HEK293 (cell line): ENCODE data around the gene NIPBL.

Source experiments
- CTCF ChIA-PET: fragments of 350-600 bp; formaldehyde crosslinking; extraction: SDS; loops from one replicate; lab custom pipeline; 2021; ENCODE audit warnings: antibody characterized with exemption; lab: Yijun Ruan, JAX
- POLR2A ChIA-PET: fragments of 300-600 bp; formaldehyde crosslinking; extraction: SDS; loops from one replicate; lab custom pipeline; 2020; ENCODE audit warnings: antibody characterized with exemption, inconsistent platforms; lab: Yijun Ruan, JAX
- H3K27ac ChIP-seq: fragments of 200-500 bp; sonication (Bioruptor generic); 2 replicates; pipeline ENCODE4 v1.5.1; 2014; ENCODE audit warnings: low read depth, low read length, control low read depth, inconsistent platforms; ENCODE audit errors: extremely low read depth
- H3K36me3 ChIP-seq, 2 experiments: fragments of 200-500 bp in 1 of 2; sonication (Bioruptor generic) in 1 of 2; 1 replicate in 1 of 2; 2 replicates in 1 of 2; pipeline ENCODE4 v1.5.1; 2014 to 2017; ENCODE audit warnings: inconsistent platforms in 2 of 2, low read length in 2 of 2; ENCODE audit not compliant: control insufficient read depth in 2 of 2, insufficient read depth in 1 of 2
- H3K4me1 ChIP-seq: fragments of 200-500 bp; sonication (Bioruptor generic); 2 replicates; pipeline ENCODE4 v1.5.1; 2014; ENCODE audit warnings: mild to moderate bottlenecking, low read length, inconsistent platforms; ENCODE audit not compliant: control insufficient read depth, insufficient read depth
- H3K4me3 ChIP-seq: 2 replicates; pipeline ENCODE4 v1.5.1; 2011; ENCODE audit warnings: low read depth, mild to moderate bottlenecking, control low read depth, low read length, moderate library complexity
- H3K9me3 ChIP-seq: fragments of 200-500 bp; sonication (Bioruptor generic); 2 replicates; pipeline ENCODE4 v1.5.1; 2014; ENCODE audit warnings: low read depth, low read length, inconsistent platforms; ENCODE audit not compliant: control insufficient read depth, insufficient read depth
- HIC1 ChIP-seq: fragments of 450-650 bp; formaldehyde crosslinking; IDR thresholded peaks from 2 replicates; pipeline ENCODE4 v1.5.1; 2016; ENCODE audit warnings: missing biosample characterization, missing genetic modification characterization
- IKZF3 ChIP-seq: fragments of 450-650 bp; IDR thresholded peaks from 2 replicates; pipeline ENCODE4 v1.5.0; 2018; ENCODE audit warnings: missing biosample characterization, mild to moderate bottlenecking, missing genetic modification characterization, moderate library complexity
- KLF9 ChIP-seq: fragments of 450-650 bp; formaldehyde crosslinking; IDR thresholded peaks from 2 replicates; pipeline ENCODE4 v1.5.1; 2016; ENCODE audit warnings: missing biosample characterization, missing genetic modification characterization, low read depth
- ZBTB1 ChIP-seq: fragments of 450-650 bp; formaldehyde crosslinking; IDR thresholded peaks from 2 replicates; pipeline ENCODE4 v1.5.1; 2016; ENCODE audit warnings: missing biosample characterization, missing genetic modification characterization
- ZBTB21 ChIP-seq: fragments of 450-650 bp; formaldehyde crosslinking; IDR thresholded peaks from 2 replicates; pipeline ENCODE4 v1.5.1; 2017; ENCODE audit warnings: missing biosample characterization, missing genetic modification characterization
- ZBTB7A ChIP-seq: fragments of 450-650 bp; formaldehyde crosslinking; IDR thresholded peaks from 2 replicates; pipeline ENCODE4 v1.5.1; 2016; ENCODE audit warnings: low read depth, missing biosample characterization, missing genetic modification characterization
- ZFHX2 ChIP-seq: fragments of 450-650 bp; formaldehyde crosslinking; conservative IDR thresholded peaks from 2 replicates; pipeline ENCODE4 v1.5.1; 2016; ENCODE audit warnings: missing biosample characterization, missing genetic modification characterization
- ZNF184 ChIP-seq: fragments of 450-650 bp; IDR thresholded peaks from 2 replicates; pipeline ENCODE4 v1.5.1; 2018; ENCODE audit warnings: missing biosample characterization, mild to moderate bottlenecking, missing genetic modification characterization
- ZNF223 ChIP-seq: fragments of 450-650 bp; formaldehyde crosslinking; IDR thresholded peaks from 2 replicates; pipeline ENCODE4 v1.5.1; 2016; ENCODE audit warnings: missing biosample characterization, missing genetic modification characterization
- ZNF274 ChIP-seq, 2 experiments: fragments of 200-500 bp in 1 of 2; fragments of 450-650 bp in 1 of 2; sonication (Bioruptor generic) in 1 of 2; formaldehyde crosslinking in 1 of 2; IDR thresholded peaks; 2 replicates each; pipeline versions ENCODE4 v1.5.1 to v1.6.1; 2014 to 2016; ENCODE audit warnings: borderline replicate concordance in 1 of 2, inconsistent platforms in 1 of 2, low read length in 1 of 2, missing biosample characterization in 1 of 2, missing genetic modification characterization in 1 of 2
- ZNF530 ChIP-seq: fragments of 450-650 bp; formaldehyde crosslinking; IDR thresholded peaks from 2 replicates; pipeline ENCODE4 v1.5.1; 2016; ENCODE audit warnings: low read depth, missing biosample characterization, missing genetic modification characterization
- ZNF555 ChIP-seq: fragments of 450-650 bp; formaldehyde crosslinking; conservative IDR thresholded peaks from 2 replicates; pipeline ENCODE4 v1.5.1; 2017; ENCODE audit warnings: missing biosample characterization, mild to moderate bottlenecking, missing genetic modification characterization, inconsistent platforms
- ZNF561 ChIP-seq: fragments of 450-650 bp; IDR thresholded peaks from 2 replicates; pipeline ENCODE4 v1.5.1; 2018; ENCODE audit warnings: missing biosample characterization, missing genetic modification characterization, borderline replicate concordance
- ZNF585B ChIP-seq: fragments of 450-650 bp; formaldehyde crosslinking; IDR thresholded peaks from 2 replicates; pipeline ENCODE4 v1.5.1; 2016; ENCODE audit warnings: missing biosample characterization, missing genetic modification characterization
- ZNF596 ChIP-seq: fragments of 450-650 bp; IDR thresholded peaks from 2 replicates; pipeline ENCODE4 v1.5.0; 2018; ENCODE audit warnings: missing biosample characterization, mild to moderate bottlenecking, missing genetic modification characterization, moderate library complexity
- ZNF600 ChIP-seq: fragments of 450-650 bp; formaldehyde crosslinking; IDR thresholded peaks from 2 replicates; pipeline ENCODE4 v1.5.1; 2016; ENCODE audit warnings: missing biosample characterization, missing genetic modification characterization
- ZNF639 ChIP-seq: fragments of 450-650 bp; formaldehyde crosslinking; IDR thresholded peaks from 2 replicates; pipeline ENCODE4 v1.5.1; 2016; ENCODE audit warnings: missing biosample characterization, missing genetic modification characterization
- ZNF701 ChIP-seq: fragments of 450-650 bp; formaldehyde crosslinking; IDR thresholded peaks from 2 replicates; pipeline ENCODE4 v1.5.1; 2016; ENCODE audit warnings: missing biosample characterization, missing genetic modification characterization
- ZSCAN30 ChIP-seq: fragments of 450-650 bp; IDR thresholded peaks from 2 replicates; pipeline ENCODE4 v1.5.1; 2018; ENCODE audit warnings: missing biosample characterization, mild to moderate bottlenecking, missing genetic modification characterization, moderate library complexity
- TF ChIP-seq, protein P1 (sequence below): fragments of 450-650 bp; formaldehyde crosslinking; IDR thresholded peaks from 2 replicates; pipeline ENCODE4 v1.5.1; 2017; ENCODE audit warnings: missing biosample characterization, missing genetic modification characterization
- TF ChIP-seq, protein P2 (sequence below): fragments of 450-650 bp; formaldehyde crosslinking; IDR thresholded peaks from 2 replicates; pipeline ENCODE4 v1.5.1; 2016; ENCODE audit warnings: missing biosample characterization, missing genetic modification characterization
- TF ChIP-seq, protein P3 (sequence below): fragments of 450-650 bp; formaldehyde crosslinking; IDR thresholded peaks from 2 replicates; pipeline ENCODE4 v1.5.1; 2016; ENCODE audit warnings: missing biosample characterization, missing genetic modification characterization, borderline replicate concordance

The NIPBL gene

DNA sequence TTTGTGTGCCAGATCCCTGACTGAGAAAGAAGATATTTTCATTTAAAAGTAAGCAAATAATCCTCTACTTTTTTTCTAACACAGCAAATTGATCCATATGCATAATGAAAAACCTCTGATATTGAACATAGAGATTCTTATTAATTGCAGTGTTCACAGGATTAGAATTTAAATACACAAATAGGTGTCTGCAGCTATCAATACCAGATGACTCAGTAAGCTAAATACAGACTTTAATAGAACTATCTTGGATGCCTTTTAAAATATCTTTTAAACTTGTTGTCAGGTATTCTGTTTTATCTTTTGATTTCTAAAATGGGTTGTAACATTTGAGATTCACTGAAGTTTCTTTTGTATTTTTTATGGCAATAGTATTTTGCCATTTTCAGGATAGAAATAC, 43.1 kb downstream of the NIPBL start:
- Histone ChIP-seq H3K9me3 (no peaks in the 10 kb centered on the region; the same call in 1 of the 2 replicates), H3K36me3 (no peaks in the 10 kb centered on the region), H3K4me3 (no peak overlapping the region), H3K4me1 (0 out of 2 replicates have a peak, but pooled peaks cover 3% of the 10 kb centered on the region), H3K27ac (no peak overlapping the region)
- POLR2A ChIA-PET = no interaction called here
- CTCF ChIA-PET = interaction anchor here (0.6 to 1.6 kb wide), 2 partner anchors 22 to 86 kb away, joined by 4 read pairs; no protein-coding TSS in a partner anchor
- TF ChIP-seq IKZF3 = no peak
- TF ChIP-seq ZNF223 (tag by site-specific recombination) = no peak
- no peak for TF ChIP-seq ZNF561 (tag by site-specific recombination)
- TF ChIP-seq ZNF596 = no peak
- no peak for TF ChIP-seq ZNF184 (tag by site-specific recombination)
- TF ChIP-seq ZBTB7A (tag by site-specific recombination) = no peak
- TF ChIP-seq ZNF530 (tag by site-specific recombination) = no peak
- no peak for TF ChIP-seq ZSCAN30 (tag by site-specific recombination)
- no peak for TF ChIP-seq ZNF585B (tag by site-specific recombination)
- TF ChIP-seq, protein P1, sequence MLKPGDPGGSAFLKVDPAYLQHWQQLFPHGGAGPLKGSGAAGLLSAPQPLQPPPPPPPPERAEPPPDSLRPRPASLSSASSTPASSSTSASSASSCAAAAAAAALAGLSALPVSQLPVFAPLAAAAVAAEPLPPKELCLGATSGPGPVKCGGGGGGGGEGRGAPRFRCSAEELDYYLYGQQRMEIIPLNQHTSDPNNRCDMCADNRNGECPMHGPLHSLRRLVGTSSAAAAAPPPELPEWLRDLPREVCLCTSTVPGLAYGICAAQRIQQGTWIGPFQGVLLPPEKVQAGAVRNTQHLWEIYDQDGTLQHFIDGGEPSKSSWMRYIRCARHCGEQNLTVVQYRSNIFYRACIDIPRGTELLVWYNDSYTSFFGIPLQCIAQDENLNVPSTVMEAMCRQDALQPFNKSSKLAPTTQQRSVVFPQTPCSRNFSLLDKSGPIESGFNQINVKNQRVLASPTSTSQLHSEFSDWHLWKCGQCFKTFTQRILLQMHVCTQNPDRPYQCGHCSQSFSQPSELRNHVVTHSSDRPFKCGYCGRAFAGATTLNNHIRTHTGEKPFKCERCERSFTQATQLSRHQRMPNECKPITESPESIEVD = no peak
- no peak for TF ChIP-seq ZBTB1 (tag by site-specific recombination)
- no peak for TF ChIP-seq ZFHX2 (tag by site-specific recombination)
- TF ChIP-seq ZNF639 = no peak
- no peak for TF ChIP-seq ZNF701 (tag by site-specific recombination)
- no peak for TF ChIP-seq KLF9 (tag by site-specific recombination)

DNA sequence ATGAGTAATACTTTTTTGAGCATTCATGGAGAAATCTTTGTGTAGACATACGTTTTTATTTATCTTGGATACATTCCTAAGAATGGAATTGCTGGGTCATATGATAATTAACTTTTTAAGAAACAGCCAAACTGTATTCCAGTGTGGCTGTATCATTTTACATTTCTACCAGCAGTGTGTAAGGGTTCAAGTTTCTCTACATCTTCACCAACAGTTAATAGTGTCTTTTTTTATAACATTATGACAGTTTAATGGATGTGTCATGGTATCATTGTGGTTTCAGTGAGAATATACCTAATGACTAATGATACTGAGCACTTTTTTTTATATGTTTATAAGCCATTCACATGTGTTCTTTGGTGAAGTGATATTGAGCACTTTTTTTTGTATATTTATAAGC, 52.4 kb downstream of the NIPBL start:
- no peak overlapping the region for H3K4me3 ChIP-seq
- no peak overlapping the region for H3K27ac ChIP-seq
- POLR2A ChIA-PET = interaction anchor here (1.0 kb wide), 1 partner anchor 50 kb away, joined by 4 read pairs; no protein-coding TSS in a partner anchor
- TF ChIP-seq ZNF555 (tag by site-specific recombination) = no peak
- no peak for TF ChIP-seq ZNF274 (IDR thresholded peaks at IDR 0.05; ENCODE audit: low read length)
- TF ChIP-seq ZNF274 (tag by site-specific recombination; IDR thresholded peaks at IDR 0.05; ENCODE audit: borderline replicate concordance) = no peak
- TF ChIP-seq, protein P2, sequence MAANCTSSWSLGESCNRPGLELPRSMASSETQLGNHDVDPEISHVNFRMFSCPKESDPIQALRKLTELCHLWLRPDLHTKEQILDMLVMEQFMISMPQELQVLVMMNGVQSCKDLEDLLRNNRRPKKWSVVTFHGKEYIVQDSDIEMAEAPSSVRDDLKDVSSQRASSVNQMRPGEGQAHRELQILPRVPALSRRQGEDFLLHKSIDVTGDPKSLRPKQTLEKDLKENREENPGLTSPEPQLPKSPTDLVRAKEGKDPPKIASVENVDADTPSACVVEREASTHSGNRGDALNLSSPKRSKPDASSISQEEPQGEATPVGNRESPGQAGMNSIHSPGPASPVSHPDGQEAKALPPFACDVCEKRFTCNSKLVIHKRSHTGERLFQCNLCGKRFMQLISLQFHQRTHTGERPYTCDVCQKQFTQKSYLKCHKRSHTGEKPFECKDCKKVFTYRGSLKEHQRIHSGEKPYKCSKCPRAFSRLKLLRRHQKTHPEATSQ (tag by site-specific recombination) = 0 out of 2 replicates have a peak, but pooled peaks have one; percentile 14
- peak; percentile 64 for TF ChIP-seq ZBTB21 (tag by site-specific recombination)
- peak; percentile 92 for TF ChIP-seq HIC1 (tag by site-specific recombination)
- peak; percentile 73 for TF ChIP-seq IKZF3
- TF ChIP-seq ZNF184 (tag by site-specific recombination) = peak; percentile 83
- TF ChIP-seq ZNF600 (tag by site-specific recombination) = peak; percentile 63; the same call in 1 of the 2 replicates
- TF ChIP-seq, protein P3, sequence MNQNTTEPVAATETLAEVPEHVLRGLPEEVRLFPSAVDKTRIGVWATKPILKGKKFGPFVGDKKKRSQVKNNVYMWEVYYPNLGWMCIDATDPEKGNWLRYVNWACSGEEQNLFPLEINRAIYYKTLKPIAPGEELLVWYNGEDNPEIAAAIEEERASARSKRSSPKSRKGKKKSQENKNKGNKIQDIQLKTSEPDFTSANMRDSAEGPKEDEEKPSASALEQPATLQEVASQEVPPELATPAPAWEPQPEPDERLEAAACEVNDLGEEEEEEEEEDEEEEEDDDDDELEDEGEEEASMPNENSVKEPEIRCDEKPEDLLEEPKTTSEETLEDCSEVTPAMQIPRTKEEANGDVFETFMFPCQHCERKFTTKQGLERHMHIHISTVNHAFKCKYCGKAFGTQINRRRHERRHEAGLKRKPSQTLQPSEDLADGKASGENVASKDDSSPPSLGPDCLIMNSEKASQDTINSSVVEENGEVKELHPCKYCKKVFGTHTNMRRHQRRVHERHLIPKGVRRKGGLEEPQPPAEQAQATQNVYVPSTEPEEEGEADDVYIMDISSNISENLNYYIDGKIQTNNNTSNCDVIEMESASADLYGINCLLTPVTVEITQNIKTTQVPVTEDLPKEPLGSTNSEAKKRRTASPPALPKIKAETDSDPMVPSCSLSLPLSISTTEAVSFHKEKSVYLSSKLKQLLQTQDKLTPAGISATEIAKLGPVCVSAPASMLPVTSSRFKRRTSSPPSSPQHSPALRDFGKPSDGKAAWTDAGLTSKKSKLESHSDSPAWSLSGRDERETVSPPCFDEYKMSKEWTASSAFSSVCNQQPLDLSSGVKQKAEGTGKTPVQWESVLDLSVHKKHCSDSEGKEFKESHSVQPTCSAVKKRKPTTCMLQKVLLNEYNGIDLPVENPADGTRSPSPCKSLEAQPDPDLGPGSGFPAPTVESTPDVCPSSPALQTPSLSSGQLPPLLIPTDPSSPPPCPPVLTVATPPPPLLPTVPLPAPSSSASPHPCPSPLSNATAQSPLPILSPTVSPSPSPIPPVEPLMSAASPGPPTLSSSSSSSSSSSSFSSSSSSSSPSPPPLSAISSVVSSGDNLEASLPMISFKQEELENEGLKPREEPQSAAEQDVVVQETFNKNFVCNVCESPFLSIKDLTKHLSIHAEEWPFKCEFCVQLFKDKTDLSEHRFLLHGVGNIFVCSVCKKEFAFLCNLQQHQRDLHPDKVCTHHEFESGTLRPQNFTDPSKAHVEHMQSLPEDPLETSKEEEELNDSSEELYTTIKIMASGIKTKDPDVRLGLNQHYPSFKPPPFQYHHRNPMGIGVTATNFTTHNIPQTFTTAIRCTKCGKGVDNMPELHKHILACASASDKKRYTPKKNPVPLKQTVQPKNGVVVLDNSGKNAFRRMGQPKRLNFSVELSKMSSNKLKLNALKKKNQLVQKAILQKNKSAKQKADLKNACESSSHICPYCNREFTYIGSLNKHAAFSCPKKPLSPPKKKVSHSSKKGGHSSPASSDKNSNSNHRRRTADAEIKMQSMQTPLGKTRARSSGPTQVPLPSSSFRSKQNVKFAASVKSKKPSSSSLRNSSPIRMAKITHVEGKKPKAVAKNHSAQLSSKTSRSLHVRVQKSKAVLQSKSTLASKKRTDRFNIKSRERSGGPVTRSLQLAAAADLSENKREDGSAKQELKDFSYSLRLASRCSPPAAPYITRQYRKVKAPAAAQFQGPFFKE (tag by site-specific recombination) = no peak

More for the DNA sequence above, 52.4 kb downstream of the NIPBL start:
- CTCF ChIA-PET = interaction anchor here (0.8 kb wide), 1 partner anchor 17 kb away, joined by 6 read pairs; no protein-coding TSS in a partner anchor
- Histone ChIP-seq H3K36me3 (peaks cover 0 to 3% of the 10 kb centered on the region in 2 experiments; a peak in 1 of 3 replicates), H3K9me3 (no peaks in the 10 kb centered on the region), H3K4me1 (peaks cover 35% of the 10 kb centered on the region)
